Body of pancreas (tissue), 4 donors: ENCODE results near the gene CTBP1.

Source experiments
- CTCF ChIP-seq, 7 experiments: fragments of 450-650 bp in 4 of 7; fragments of 200-600 bp in 3 of 7; sonication (generic) in 3 of 7; IDR thresholded peaks; one replicate each; pipeline ENCODE4 v1.5.1; 2016 to 2019; ENCODE audit warnings: antibody characterized with exemption in 7 of 7
- POLR2A ChIP-seq, 3 donors: fragments of 450-650 bp; IDR thresholded peaks; one replicate each; pipeline ENCODE4 v1.6.1; 2016; ENCODE audit warnings: antibody characterized with exemption in 3 of 3, mild to moderate bottlenecking in 2 of 3

- TF ChIP-seq CTCF (IDR thresholded peaks at IDR 0.05) (no peak), POLR2A (IDR thresholded peaks at IDR 0.05) (no peak)
Observed at GRCh38 chr4:1192493-1193205, 56.3 kb downstream of the CTBP1 start.
